Right lobe of liver (tissue), 4 donors: Measurements from ENCODE around the gene LYRM7.

Experiments used
- POLR2A ChIP-seq: fragments of 450-650 bp; IDR thresholded peaks from one replicate; pipeline ENCODE4 v1.6.1; 2017; ENCODE audit warnings: antibody characterized with exemption, mild to moderate bottlenecking
- TF ChIP-seq, protein P1 (sequence below), 4 donors: fragments of 200-600 bp in 3 of 4; fragments of 450-650 bp in 1 of 4; IDR thresholded peaks; one replicate each; pipeline versions ENCODE4 v1.5.1 to v1.8.0; 2016 to 2022; ENCODE audit warnings: antibody characterized with exemption in 4 of 4, mild to moderate bottlenecking in 2 of 4
- donor health status: DM: no; HTN: no; CAD: no.
- donor health status: DM: no; HTN: no; CAD: no.
- donor health status: DM: no; HTN: yes; CAD: no.

DNA sequence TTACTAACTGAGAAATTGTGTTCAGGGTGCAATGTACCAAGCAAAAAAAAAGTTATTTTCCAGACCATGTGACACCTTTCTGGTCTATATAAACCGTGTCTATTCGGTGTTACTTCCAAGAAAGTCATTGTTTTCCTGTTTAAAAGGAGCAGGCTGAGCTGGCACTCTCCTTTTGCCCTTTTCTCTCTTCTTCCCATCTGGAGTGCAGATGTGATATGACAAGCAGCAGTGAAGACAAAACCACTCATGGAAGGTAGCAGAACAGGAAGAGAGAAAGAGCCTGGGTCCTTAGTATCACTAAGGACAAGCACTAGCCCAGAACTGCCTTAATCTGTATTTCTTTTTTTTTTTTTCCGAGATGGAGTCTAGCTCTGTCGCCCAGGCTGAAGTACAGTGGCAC is 25.6 kb downstream of the LYRM7 start:
- TF ChIP-seq, protein P1, sequence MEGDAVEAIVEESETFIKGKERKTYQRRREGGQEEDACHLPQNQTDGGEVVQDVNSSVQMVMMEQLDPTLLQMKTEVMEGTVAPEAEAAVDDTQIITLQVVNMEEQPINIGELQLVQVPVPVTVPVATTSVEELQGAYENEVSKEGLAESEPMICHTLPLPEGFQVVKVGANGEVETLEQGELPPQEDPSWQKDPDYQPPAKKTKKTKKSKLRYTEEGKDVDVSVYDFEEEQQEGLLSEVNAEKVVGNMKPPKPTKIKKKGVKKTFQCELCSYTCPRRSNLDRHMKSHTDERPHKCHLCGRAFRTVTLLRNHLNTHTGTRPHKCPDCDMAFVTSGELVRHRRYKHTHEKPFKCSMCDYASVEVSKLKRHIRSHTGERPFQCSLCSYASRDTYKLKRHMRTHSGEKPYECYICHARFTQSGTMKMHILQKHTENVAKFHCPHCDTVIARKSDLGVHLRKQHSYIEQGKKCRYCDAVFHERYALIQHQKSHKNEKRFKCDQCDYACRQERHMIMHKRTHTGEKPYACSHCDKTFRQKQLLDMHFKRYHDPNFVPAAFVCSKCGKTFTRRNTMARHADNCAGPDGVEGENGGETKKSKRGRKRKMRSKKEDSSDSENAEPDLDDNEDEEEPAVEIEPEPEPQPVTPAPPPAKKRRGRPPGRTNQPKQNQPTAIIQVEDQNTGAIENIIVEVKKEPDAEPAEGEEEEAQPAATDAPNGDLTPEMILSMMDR (IDR thresholded peaks at IDR 0.05): no peak
- TF ChIP-seq POLR2A: no peak
